ENCODE results near the gene HHATL.

- TF ChIP-seq CTCF (IDR thresholded peaks at IDR 0.05), result no peak
- no peak for TF ChIP-seq POLR2A (IDR thresholded peaks at IDR 0.05)
These were observed 42.7 kb upstream of the HHATL start for GRCh38 chr3:42745291-42745745.

Data from uterus (tissue), 2 donors.